SK-N-SH treated with all-trans-retinoic acid at 6 μM for 48 hours (cell line): ENCODE results near the gene INTS6L.

Experiments
- ARNTL ChIP-seq: fragments of 450-650 bp; formaldehyde crosslinking; IDR thresholded peaks from 2 replicates; pipeline ENCODE4 v1.5.0; 2020; ENCODE audit warnings: low read depth, mild to moderate bottlenecking, moderate library complexity, borderline replicate concordance
- TOX ChIP-seq: fragments of 250-450 bp; sonication (Bioruptor Pico); IDR thresholded peaks from 2 replicates; pipeline ENCODE4 v1.8.0; 2021; ENCODE audit warnings: mild to moderate bottlenecking, moderate library complexity, borderline replicate concordance
- ZC3H10 ChIP-seq: fragments of 250-450 bp; sonication (Bioruptor Pico); IDR thresholded peaks from 2 replicates; pipeline ENCODE4 v1.5.1; 2021; ENCODE audit warnings: mild to moderate bottlenecking, moderate library complexity
- ZFP30 ChIP-seq: fragments of 450-650 bp; formaldehyde crosslinking; IDR thresholded peaks from 2 replicates; pipeline ENCODE4 v1.5.0; 2022; ENCODE audit warnings: mild to moderate bottlenecking, moderate library complexity
- ZNF565 ChIP-seq: fragments of 450-650 bp; formaldehyde crosslinking; conservative IDR thresholded peaks from 2 replicates; pipeline ENCODE4 v1.5.0; 2020; ENCODE audit warnings: low read depth, mild to moderate bottlenecking, moderate library complexity
- ZNF8 ChIP-seq: fragments of 450-650 bp; formaldehyde crosslinking; IDR thresholded peaks from 2 replicates; pipeline ENCODE4 v1.5.0; 2020; ENCODE audit warnings: mild to moderate bottlenecking, moderate library complexity
- TF ChIP-seq, protein P1 (sequence below): fragments of 250-450 bp; sonication (Bioruptor Pico); IDR thresholded peaks from 2 replicates; pipeline ENCODE4 v1.5.0; 2020; ENCODE audit warnings: mild to moderate bottlenecking, moderate library complexity
- TF ChIP-seq, protein P2 (sequence below): fragments of 250-450 bp; sonication (Bioruptor Pico); IDR thresholded peaks from 2 replicates; pipeline ENCODE4 v1.5.1; 2020; ENCODE audit warnings: low read depth, mild to moderate bottlenecking, moderate library complexity
- TF ChIP-seq, protein P3 (sequence below): fragments of 250-450 bp; sonication (Bioruptor Pico); IDR thresholded peaks from 2 replicates; pipeline ENCODE4 v1.8.0; 2020; ENCODE audit warnings: mild to moderate bottlenecking, moderate library complexity, borderline replicate concordance

DNA sequence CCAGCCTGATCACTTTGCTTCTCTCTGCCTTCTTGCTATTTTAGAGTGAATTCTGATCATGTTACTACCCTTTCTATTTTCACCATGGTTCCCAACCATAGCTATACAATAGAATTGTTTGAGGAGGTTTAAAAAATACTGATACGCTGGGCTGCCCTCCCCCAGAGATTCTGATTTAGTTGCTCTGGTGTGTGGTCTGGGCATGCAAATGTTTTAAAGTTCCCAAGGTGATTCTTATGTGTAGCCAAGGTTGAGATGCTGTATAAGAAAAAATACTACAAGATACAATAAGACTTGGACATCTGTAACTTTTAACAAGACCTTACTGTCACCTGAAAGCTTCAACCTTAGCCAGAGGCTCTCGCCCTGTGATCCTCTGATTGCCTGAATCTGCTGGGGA lies 22.2 kb upstream of the INTS6L start:
- TF ChIP-seq ZNF565 (CRISPR knock-in tag) = no peak
- TF ChIP-seq, protein P1, sequence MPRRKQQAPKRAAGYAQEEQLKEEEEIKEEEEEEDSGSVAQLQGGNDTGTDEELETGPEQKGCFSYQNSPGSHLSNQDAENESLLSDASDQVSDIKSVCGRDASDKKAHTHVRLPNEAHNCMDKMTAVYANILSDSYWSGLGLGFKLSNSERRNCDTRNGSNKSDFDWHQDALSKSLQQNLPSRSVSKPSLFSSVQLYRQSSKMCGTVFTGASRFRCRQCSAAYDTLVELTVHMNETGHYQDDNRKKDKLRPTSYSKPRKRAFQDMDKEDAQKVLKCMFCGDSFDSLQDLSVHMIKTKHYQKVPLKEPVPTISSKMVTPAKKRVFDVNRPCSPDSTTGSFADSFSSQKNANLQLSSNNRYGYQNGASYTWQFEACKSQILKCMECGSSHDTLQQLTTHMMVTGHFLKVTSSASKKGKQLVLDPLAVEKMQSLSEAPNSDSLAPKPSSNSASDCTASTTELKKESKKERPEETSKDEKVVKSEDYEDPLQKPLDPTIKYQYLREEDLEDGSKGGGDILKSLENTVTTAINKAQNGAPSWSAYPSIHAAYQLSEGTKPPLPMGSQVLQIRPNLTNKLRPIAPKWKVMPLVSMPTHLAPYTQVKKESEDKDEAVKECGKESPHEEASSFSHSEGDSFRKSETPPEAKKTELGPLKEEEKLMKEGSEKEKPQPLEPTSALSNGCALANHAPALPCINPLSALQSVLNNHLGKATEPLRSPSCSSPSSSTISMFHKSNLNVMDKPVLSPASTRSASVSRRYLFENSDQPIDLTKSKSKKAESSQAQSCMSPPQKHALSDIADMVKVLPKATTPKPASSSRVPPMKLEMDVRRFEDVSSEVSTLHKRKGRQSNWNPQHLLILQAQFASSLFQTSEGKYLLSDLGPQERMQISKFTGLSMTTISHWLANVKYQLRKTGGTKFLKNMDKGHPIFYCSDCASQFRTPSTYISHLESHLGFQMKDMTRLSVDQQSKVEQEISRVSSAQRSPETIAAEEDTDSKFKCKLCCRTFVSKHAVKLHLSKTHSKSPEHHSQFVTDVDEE (CRISPR knock-in tag) = no peak
- TF ChIP-seq, protein P2, sequence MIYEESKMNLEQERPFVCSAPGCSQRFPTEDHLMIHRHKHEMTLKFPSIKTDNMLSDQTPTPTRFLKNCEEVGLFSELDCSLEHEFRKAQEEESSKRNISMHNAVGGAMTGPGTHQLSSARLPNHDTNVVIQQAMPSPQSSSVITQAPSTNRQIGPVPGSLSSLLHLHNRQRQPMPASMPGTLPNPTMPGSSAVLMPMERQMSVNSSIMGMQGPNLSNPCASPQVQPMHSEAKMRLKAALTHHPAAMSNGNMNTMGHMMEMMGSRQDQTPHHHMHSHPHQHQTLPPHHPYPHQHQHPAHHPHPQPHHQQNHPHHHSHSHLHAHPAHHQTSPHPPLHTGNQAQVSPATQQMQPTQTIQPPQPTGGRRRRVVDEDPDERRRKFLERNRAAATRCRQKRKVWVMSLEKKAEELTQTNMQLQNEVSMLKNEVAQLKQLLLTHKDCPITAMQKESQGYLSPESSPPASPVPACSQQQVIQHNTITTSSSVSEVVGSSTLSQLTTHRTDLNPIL = no peak
- TF ChIP-seq, protein P3, sequence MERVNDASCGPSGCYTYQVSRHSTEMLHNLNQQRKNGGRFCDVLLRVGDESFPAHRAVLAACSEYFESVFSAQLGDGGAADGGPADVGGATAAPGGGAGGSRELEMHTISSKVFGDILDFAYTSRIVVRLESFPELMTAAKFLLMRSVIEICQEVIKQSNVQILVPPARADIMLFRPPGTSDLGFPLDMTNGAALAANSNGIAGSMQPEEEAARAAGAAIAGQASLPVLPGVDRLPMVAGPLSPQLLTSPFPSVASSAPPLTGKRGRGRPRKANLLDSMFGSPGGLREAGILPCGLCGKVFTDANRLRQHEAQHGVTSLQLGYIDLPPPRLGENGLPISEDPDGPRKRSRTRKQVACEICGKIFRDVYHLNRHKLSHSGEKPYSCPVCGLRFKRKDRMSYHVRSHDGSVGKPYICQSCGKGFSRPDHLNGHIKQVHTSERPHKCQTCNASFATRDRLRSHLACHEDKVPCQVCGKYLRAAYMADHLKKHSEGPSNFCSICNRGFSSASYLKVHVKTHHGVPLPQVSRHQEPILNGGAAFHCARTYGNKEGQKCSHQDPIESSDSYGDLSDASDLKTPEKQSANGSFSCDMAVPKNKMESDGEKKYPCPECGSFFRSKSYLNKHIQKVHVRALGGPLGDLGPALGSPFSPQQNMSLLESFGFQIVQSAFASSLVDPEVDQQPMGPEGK (CRISPR knock-in tag) = no peak
- no peak for TF ChIP-seq TOX
- no peak for TF ChIP-seq ZFP30 (CRISPR knock-in tag)
- TF ChIP-seq ZC3H10 = no peak
- no peak for TF ChIP-seq ARNTL (CRISPR knock-in tag)
- TF ChIP-seq ZNF8 = no peak
